Stimulated activated CD4-positive, alpha-beta T cell treated with anti-CD3 and anti-CD28 coated beads, Interleukin-12 subunit alpha, Interleukin-12 subunit beta, amount 100 ng/mL, for 48 hours (primary cell): ENCODE measurements around the gene PPHLN1.
"Not testable (repeated sequence)": the region's sequence is repeated elsewhere in the genome, so short reads cannot be mapped to it uniquely, and the experiment has no call there.

Experiments
- DNase-seq, 3 donors: peaks; one replicate each; pipeline ENCODE4 v3.0.0-alpha.2; 2020; ENCODE audit warnings: low read depth in 2 of 3, low spot score in 1 of 3

PPHLN1 gene

DNA sequence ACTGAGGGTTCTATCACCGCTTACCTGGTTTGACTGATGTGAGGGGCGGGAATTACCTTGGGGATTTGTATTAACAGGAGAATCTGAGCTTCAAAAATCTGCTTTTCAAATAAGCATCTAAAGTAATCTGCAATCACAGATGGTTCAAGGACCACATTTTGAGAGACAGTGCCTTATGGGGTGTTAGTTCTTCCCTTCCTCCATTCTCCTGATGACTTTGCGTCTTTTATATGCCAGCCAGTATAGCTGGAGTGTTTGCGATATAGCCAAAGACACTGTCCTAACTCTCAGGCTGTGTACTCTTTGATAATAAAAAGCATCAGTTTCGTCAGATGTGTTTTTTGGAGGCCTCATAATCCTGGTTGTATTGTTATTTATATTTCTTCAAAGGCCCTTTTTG, 39.5 kb downstream of the PPHLN1 start:
- DNase-seq: no peak

DNA sequence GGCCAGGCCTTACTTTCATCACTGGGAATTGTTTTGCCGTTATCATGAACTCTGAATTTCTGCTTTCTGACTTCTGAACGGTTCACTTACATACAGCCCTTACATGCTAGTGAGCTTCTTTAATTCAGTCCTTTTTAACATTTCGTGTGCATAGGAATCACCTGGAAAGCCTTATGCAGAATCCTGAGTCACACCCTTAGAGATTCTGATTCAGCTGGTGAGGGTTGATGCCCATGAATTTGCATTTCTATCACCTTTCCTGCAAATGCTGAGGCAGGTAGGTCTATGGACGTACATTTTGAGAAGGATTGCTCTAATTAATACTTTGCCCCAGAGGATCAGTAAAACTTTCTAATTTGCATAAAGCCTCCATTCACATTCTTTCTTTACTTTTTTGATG, 44.0 kb downstream of the PPHLN1 start:
- no peak for DNase-seq

DNA sequence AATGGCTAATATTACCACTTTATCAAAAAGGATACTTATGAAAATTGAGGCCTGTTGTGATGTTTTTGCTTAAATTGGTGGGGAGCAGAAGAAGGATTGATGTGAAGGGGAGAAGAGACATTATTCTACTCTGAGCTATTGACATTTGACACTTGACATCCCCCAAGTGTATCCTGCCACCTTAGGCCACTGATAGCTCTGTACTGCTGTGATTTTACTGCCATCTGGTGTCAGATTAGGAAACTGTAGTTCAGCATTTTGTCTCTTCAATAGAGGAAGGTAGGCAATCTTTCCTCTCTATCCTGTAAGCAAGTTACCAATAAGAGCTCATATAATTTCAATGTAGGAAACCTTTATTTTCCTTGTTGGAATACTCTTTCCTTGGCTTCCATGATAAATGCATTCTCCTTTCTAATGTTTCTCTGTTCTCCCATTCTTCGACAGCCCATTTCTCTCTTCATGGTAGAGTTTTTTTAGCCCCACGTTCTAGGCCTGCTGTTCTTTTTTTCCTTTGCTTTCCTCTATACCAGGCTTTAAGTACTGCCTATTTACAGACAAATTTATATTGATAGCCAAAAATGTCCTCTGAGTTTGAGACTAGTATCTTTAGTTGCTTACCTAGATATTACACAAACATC, 46.3 kb downstream of the PPHLN1 start:
- peak in 1 of 3 donors; percentile 36 for DNase-seq

DNA sequence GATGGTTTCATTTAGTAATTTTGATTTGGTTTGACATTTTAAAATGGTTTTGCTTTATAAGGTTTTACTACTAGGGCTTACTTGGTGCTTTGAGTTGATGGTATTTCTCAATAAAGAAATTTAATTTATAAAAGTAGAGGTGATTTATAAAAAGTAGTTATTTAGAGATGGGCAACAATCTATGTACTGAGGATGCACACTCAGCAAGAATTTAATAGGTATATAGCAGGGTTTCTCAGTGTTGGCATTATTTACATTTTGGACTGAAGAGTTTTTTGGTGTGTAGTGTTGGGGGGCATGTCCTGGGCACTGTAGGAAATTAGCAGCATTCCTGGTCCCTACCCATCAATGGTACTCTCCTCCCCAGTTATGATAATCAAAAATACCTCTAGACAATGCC, 47.7 kb downstream of the PPHLN1 start:
- DNase-seq: no peak

DNA sequence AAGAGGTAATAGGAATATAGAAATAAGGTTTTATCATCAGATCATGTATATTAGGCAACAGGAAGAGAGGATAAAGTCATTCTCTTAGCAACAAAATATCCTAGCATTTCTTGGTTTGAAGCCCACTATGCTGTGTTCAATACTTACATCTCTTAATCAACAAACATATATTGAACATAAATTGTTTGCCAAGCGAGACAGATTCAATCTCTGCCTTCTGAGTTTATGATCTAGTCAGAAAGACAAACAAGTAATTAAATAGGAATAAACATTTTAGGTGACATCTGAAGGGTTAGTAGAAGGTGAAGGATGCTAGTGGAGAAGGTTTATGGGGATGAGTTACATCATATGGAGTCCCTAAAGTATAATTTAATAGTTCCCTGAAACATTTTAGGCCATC, 54.8 kb downstream of the PPHLN1 start:
- DNase-seq: no peak

DNA sequence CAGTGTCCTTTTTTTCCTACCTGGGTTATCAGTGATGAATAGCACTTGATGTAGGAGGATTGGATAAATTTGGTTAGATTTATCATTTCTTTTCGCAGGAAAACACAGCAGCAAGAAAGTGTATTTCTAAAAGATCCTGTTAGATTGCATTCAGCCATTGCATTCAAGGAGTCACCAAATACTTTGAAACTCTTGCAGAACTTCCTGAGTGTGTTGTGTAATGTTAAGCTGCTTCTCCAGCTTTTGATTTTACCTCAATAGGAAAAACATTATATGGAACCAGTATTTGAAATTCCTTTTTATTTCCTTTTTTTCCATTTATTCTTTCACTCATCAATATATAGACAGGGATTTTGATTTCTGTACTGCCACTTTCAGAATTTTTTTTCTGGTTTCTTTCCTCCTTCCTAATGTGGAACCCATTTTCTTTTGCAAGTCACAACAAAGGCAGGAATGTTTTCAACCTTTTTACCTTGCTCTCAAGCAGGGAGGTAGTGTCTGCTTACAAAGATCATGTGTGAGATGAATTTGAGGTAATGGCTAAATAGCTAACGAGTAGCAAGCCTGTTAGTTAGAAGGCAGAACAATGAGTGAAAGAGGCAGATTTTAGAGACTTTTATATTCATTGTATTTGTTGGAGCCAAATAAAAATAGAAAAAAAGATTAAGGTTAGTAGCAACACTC, 56.2 kb downstream of the PPHLN1 start:
- no peak for DNase-seq

DNA sequence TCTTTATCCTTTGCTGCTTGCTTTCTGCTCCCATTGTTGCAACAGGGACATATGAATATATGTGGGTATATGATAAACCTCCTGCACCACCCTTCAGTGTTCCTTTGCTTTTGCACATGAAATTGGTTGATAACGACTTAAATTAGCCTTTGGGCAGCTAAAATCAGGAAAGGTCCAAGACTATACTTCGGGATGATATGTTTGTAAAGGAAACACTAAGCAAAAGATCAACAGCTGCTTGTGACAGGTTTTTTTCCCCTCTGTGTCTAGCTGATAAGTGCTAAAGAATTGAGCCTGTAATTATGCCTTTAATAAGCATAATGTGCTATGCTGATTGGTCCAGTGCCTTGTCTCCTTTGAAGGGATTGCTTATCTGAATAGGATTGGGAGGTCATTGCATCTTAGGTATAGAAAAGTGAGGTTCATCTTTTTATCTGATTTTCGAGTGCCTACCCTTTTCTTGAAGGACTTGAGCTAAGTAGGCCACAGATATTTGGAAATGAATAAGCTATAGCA, 59.4 kb downstream of the PPHLN1 start:
- no peak for DNase-seq

DNA sequence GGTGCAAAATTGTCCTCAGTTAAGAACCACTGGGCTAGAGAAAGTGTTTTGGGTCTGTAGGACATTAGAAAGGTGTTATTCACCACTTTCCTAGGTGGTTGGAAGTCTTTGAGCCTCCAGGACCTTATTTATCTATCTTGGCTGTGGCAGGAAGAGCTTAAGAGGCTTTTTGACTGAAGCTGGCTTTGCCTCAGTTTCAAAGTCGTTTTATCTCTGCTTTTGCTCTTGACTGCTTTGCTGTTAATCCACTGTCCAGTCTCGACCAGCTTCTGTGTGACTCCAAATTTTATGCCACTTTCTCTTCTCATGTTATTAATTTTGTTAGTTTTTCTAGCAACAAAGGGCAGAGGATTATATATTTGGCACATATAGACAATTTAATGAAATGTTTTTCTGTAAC, 60.3 kb downstream of the PPHLN1 start:
- no peak for DNase-seq

DNA sequence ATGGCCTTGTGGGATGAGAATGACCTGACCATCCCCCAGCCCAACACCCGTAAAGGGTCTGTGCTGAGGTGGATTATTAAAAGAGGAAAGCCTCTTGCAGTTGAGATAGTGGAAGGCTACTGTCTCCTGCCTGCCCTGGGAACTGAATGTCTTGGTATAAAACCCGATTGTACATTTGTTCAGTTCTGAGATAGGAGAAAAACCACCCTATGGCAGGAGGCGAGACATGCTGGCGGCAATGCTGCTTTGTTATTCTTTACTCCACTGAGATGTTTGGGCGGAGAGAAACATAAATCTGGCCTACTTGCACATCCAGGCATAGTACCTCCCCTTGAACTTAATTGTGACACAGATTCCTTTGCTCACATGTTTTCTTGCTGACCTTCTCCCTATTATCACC, 62.1 kb downstream of the PPHLN1 start:
- not testable (repeated sequence) for DNase-seq

DNA sequence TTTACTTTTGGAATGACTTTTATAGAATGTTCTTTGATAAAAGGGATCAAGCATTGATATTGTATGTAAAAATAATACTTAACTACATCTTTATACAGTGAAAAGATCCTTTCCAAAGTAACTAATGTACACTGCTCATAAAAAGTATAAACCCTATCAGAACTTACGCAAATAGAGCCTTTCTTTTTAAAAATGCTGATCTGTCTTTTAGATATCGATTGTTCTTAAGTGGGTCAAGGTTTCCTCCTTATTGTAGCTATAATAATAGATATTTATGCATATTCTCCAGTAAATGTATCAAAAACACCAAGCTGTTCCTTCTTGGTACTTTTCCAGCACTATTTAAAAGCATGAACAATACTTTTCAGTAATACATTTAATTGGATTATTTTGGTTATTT, 68.5 kb downstream of the PPHLN1 start:
- no peak for DNase-seq

DNA sequence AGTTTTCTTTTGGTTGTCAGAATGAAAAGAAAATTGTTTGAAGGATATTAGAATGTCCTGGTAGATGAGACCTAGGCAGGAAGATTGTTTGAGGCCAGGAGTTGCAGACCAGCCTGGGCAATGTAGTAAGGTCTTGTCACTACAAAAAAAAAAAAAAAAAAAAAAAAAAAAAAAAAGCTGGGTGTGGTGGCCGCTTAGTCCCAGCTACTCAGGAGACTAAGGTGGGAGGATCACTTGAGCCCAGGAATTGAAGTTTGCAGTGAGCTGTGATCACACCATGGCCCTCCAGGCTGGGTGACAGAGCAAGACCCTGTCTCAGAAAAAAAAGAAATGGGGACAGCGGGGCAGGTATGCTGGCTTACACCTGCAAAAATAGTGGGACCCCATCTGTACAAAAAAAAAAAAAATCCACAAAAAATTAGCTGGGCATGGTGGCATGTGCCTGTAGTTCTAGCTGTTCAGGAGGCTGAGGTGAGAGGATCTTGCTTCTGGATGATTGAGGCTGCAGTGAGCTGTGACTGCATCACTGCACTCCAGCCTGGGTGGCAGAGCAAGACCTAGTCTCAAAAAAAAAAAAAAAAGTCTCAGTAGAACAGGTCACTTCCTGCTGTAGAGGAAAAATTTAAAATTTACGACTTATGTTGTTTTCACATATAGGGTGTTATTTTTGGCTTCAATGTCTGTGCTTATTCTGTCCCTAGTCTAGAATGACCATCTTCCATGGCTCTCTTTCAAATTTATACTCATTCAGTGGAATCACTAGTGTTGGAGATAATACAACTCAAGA, 70.7 kb downstream of the PPHLN1 start:
- no peak for DNase-seq

DNA sequence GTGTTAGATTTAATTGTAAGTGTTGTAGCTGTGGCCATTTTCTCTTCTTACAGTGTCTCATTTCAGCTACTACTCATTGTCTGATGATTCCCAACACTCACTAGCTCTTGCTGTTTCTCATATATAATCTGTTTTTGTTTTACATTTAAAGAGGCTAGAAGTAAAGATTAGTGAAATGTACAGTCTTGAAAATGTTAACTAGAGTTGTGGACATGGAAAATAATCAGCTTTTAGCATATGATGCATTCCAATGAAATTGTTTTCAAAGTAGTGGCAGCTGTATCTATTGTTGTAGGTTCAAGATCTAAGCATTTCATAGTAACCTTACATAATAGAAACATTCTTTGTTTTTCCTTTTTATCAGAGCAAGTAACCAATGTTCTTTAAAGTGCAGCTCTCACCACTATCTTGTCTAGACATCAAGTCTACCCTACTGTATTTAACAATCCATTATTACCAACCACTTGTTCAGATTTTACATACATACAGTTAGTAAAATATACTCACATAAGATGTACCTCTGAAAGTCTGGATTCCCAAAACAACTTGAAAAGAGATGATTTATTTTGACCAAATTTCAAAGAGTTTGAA, 76.9 kb downstream of the PPHLN1 start:
- no peak for DNase-seq

DNA sequence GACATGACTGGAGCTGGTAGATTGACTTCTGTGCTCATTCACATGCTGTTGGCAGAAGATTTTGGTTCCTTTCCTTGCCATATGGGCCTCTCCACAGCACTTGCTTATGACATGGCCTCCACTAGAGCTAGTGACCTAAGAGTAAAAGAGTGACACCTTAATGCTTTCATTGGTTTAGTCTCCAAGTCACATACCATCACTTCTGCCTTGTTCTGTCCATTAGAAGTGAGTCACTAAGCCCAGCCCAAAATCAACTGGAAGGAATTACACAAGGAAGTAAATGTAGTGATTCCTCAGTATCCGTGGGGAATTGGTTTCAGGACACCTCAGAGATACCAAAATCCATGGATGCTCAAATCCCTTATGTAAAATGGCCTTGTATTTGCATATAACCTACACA, 81.3 kb downstream of the PPHLN1 start:
- no peak for DNase-seq

DNA sequence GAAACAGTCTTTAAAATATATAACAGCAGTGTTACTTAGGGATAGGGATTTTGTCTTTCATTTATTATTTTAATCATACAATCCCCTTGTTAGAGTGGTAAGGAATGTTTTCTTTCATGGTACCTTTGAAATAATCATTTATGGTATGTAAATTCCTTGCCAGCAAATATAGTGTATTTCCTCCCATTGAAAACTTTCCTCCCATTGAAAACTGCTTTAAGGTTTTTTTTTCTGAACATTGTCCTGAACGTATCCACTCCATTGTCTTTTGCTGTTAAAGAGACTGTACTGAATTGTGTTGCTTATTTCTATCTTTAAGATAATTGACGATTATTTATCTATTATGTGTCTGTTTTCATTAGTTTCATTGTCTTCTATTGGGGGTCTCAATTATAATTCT, 83.5 kb downstream of the PPHLN1 start:
- DNase-seq: no peak

DNA sequence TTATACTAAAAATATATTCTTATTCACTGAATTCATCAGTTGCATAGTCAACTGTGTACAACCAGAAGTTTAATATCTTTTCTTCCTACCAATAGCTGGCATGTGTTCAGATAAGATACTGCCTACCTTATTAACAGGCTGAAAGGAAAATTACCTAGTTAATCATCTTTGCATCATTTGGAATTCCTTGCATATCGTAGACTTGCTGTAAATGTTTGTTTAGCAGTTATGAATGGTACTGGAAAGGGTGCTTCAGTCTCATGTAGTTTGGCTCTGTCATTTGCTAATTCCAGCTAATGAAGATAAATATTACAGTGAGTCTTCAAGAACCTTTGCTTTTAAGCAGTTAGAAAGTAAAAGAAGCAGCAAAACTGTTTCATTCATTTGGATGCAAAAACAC, 84.4 kb downstream of the PPHLN1 start:
- no peak for DNase-seq

DNA sequence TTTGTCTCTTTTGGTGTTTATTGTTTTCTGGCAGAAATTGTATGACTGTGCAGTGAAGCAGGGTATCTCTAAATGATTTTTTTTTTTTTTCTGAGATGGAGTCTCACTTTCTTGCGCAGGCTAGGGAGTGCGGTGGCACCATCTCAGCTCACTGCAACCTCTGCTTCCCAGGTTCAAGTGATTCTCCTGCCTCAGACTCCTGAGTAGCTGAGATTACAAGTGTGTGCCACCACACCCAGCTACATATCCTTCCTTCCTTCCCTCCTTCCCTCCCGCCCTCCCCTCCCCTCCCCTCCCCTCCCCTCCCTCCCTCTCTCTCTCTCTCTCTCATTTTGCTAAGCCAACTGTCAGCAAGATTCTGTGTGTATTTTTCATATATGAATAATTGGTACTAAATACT, 94.4 kb downstream of the PPHLN1 start:
- no peak for DNase-seq

DNA sequence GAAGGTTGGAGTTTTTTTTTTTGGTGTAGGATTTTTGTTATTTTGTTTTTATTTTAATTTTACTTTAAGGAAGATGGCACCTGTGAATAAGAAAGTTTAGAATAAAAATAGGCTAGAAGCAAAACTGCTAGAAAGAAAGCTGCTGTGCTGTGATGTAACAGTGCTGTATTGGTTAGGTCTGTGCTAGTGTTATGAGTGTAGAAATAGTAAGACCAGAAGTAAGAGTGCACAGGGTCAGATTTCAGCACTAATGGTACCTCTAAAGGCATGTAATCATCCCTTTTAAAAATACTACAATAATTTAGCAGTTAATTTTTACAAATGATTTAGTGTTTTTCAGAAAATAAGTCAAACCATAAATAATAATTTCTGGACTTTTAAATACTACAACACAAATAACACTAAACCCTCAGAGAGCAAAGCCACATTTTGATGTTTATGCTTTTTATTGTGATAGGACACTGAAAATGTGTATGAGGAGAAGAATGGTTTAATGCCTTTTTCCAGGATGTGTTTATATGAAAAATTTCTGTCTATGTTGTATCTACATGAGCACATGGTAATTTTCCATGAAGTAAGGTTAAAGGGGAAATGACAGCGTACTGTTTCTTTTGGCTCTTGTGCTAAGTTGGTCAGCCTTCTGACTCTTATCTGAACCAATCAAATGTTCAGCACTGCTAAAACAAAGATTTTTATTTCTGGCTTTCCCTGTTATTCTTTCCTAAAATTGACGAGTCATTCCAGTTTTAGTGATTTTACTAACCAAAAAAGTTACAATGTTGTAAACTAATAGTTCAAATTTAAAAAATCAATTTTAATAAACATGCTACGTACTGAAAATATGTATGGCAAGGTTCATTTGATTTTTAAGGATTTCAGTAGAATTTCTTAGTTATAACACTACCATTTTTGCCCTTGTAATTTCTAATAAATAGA, 96.1 kb downstream of the PPHLN1 start:
- no peak for DNase-seq

DNA sequence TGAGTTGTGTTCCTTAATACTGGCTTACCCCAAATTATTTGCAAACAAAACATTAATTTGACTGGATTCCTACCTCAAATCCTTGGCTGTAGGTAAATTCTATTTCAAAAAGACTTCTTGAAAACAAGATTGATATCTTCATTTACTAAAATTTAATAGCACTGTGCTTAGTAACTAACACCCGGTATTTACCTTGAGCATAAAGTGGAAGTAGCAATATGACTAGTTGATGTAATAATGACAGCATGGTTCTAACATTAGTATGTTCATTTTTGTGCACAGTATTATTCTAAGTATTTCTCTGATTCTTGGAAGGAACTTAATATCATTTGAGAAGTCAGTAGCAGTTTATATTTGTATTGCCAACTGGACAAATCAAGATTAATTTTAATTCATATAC, 96.8 kb downstream of the PPHLN1 start:
- DNase-seq: no peak

DNA sequence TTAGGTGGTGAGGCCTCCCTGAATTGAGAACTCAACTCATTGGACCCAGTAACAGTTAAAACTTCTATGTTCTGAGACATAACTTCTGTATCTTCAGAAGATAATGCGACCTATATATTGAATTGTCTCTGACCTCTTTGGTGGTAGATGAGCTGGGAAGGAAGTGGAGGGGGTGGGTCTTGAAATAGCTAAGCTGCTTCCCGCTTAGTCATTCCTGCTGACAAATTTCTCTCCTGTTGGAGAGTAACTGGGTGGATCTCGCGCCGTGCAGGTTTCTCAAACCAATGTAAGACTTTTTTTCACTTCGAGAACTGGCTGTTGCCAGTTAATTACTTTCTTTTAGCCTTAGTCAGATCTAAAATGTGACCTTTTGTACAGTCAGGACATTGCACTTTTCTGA, 100.8 kb downstream of the PPHLN1 start:
- peak in 1 of 3 donors; percentile 2 for DNase-seq

DNA sequence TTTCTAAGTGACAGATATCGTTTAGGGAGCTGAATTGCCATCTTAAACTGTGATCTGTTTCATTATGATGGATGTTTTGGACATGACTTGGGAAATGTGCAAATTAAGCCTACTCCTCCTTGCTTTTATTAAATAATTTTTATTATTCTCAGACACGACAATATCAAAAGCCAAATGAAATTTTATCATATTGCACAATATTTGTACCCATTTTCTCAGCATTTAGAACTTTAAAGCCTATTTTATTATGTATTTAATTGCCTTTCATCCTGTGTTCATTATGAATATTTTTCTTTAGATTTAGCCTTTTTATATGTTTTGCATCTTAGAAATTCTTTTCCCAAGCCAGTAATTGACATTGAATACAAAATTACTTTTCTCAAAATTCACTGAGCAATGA, 102.9 kb downstream of the PPHLN1 start:
- no peak for DNase-seq
